HG02798 (cell line): ENCODE measurements around the gene RBL1.
"Not testable (repeated sequence)": the region's sequence is repeated elsewhere in the genome, so short reads cannot be mapped to it uniquely, and the experiment has no call there.

ENCODE experiments used
- ATAC-seq: cut with Tn5 transposase; IDR thresholded peaks from one replicate; pipeline ENCODE4 v1.9.1; 2021; ENCODE audit warnings: mild to moderate bottlenecking; ENCODE audit not compliant: unreplicated experiment, poor library complexity

Gene RBL1, protein sequence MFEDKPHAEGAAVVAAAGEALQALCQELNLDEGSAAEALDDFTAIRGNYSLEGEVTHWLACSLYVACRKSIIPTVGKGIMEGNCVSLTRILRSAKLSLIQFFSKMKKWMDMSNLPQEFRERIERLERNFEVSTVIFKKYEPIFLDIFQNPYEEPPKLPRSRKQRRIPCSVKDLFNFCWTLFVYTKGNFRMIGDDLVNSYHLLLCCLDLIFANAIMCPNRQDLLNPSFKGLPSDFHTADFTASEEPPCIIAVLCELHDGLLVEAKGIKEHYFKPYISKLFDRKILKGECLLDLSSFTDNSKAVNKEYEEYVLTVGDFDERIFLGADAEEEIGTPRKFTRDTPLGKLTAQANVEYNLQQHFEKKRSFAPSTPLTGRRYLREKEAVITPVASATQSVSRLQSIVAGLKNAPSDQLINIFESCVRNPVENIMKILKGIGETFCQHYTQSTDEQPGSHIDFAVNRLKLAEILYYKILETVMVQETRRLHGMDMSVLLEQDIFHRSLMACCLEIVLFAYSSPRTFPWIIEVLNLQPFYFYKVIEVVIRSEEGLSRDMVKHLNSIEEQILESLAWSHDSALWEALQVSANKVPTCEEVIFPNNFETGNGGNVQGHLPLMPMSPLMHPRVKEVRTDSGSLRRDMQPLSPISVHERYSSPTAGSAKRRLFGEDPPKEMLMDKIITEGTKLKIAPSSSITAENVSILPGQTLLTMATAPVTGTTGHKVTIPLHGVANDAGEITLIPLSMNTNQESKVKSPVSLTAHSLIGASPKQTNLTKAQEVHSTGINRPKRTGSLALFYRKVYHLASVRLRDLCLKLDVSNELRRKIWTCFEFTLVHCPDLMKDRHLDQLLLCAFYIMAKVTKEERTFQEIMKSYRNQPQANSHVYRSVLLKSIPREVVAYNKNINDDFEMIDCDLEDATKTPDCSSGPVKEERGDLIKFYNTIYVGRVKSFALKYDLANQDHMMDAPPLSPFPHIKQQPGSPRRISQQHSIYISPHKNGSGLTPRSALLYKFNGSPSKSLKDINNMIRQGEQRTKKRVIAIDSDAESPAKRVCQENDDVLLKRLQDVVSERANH

DNA sequence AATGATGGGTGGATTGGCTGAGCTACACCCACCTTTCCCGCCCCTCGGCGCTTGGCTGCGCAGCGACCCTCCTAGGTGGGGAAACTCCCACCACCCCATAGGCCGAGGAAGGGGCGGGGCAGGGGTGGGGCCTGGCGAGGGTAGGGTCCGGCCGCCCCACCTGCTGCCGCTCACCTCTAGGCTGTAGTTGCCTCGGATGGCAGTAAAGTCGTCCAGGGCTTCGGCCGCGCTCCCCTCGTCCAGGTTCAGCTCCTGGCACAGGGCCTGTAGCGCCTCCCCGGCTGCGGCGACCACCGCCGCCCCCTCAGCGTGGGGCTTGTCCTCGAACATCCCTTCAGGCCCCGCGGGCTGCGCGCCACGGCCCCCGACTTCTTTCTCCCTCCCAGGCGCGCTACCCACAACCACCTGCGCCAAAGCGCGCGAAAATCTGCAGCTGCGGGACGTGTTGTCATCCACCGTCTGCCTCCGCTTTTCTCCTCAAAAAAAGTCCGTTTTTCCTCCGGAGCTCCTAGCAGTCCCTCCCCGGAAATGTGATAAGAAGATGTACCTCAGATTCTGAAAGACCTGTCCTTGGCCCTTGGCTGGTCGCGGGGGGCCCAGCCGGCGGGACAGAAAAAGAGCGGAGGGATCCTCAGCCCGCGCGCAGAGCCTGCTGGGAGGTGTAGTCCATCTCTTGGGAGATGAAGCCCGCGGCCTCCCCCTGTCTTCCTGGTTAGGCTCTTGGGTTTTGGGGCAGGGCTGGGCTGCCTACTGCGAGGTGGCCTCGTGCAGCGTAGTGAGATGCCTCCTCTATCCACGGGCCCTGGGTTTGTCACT, at the start of gene RBL1:
TSS of gene RBL1 (minus strand) at position 399 of the 816 bp plus-strand sequence. CDS start at position 330, 69 bp downstream.
- ATAC-seq: peak; percentile 77

DNA sequence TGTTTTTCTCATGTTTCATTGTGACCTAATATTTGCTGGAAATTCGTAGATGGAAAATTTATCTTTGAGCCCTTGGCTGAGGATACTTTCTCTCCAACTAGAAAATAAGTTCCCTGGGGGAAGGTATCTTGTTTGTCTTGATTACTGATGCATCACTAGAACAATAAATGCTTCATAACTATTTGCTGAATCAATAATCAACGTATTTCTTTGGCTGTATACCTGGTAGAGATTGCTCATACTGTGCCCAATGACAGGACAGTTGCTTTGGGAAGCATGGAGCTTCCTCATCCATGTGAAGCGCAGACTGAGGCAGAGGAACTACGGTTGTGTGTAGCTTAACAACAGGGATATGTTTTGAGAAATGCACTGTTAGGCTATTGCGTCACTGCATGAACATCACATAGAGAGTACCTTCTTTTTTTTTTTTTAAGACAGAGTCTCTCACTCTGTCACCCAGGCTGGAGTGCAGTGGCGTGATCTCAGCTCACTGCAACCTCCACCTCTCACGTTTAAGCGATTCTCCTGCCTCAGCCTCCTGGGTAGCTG, 49.1 kb upstream of the RBL1 start:
- no peak for ATAC-seq

DNA sequence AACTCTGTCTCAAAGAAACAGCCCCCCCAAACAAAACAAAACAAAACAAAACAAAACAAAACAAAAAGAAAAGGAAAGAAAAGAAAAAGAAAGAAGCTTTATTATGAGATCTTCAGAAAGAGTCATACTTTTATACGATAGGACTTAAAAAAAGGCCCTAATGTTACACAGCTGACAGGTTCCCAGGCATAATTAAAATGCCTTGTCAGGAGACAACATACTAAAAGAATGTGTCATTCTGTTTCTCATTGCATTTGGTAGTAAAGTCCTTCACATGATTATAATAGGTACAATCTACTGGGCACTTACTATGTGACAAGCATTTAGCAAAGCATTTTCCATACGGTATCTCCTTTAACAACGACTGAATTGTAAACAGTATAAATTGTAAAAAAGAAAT, 46.9 kb upstream of the RBL1 start:
- no peak for ATAC-seq

DNA sequence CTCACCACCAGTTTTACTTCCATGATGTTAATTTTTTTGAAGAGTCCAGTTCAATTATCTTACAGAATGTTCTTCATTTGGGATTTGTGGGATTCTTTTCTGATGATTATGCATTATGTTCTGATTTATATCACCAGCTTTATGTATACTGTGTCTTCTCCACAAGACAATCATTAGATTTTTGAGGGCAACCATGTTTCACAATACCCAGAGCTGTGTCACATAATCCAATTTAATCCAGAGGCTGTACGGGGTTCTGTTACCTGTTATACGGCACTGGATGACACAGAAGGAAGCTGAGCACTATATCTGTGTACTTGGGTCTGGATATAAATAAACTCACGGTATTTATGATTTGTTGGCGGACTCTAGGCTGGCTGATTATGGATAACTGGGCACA, 41.8 kb upstream of the RBL1 start:
- ATAC-seq: no peak

DNA sequence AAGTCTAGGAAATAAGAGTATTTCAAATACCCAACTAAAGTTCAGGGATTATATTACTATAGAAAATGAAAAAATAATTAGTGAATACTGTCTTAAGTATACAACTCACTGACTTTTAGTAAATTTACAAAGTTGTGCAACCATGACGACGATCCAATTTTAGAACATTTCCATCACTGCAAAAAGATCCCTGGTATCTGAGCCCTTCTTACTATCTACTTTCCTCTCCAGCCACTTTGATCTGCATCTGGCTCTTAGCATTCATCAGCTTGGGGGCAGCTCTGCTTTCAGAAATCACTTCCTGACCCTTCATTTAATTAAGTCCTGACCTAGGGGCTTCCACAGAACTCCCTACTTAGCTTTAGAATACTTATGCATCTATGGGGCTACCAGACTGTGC, 38.2 kb upstream of the RBL1 start:
- ATAC-seq: no peak

DNA sequence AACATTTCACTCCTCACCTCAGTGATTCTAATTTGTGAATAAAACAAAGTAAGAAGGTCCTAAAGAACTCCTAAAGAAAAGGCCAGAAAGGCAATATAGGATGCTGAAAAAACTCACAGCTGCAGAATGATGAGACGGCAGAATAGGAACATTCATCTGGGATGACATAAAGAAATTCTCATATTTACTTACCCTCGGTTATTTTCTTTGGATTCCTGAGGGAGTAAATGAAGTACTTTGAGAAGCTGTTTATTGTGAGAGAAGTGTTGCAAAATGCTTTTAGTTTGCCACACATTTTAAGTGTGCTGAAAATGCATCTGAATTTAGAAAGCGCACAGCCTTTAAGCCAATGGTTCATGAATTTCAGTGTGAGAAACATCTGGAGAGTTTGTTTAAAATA, 35.7 kb upstream of the RBL1 start:
- ATAC-seq: no peak

DNA sequence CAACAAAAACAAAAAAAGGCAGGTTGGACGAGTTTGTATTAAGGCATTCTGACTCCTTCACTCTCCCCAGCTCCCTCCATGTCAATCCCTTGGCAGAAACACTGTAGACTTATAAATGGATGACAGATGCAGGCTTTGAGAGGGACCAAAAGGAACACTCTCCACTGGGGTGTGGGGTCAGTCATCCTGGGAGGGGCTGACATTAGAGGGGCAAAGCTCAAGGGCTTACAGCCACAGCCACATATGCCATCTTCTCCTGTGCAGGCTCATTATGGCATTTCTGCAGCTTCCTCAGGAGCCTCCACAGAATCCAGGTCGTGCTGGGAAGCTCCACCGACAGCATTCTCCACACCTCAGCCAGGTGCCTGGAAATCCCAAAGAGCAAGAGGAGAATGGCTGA, 33.0 kb upstream of the RBL1 start:
- no peak for ATAC-seq

DNA sequence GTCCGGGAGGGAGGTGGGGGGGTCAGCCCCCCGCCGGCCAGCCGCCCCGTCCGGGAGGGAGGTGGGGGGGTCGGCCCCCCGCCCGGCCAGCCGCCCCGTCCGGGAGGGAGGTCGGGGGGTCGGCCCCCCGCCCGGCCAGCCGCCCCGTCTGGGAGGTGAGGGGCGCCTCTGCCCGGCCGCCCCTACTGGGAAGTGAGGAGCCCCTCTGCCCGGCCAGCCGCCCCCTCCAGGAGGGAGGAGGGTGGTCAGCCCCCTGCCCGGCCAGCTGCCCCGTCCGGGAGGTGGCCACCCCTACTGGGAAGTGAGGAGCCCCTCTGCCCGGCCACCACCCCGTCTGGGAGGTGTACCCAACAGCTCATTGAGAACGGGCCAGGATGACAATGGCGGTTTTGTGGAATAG, 30.5 kb upstream of the RBL1 start:
- ATAC-seq: not testable (repeated sequence)

DNA sequence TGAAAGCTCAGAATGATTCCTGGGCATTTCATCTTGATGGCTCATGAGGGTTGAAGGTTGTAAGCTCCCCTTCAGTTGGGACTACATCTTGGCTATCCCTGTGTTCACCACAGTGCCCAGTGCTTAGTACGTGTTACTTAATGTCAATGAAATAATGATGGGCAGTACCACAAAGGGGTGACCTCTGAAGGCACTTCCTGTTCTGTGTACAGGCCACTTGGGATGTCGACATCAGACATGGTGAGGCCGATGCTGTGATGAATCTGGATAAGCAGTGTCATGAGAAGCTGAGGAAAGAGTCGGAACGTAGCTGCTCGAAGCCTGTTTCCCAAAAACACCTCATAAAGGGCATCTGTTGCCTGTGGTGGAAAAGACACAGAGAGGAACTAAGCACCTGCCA, 27.6 kb upstream of the RBL1 start:
- no peak for ATAC-seq

DNA sequence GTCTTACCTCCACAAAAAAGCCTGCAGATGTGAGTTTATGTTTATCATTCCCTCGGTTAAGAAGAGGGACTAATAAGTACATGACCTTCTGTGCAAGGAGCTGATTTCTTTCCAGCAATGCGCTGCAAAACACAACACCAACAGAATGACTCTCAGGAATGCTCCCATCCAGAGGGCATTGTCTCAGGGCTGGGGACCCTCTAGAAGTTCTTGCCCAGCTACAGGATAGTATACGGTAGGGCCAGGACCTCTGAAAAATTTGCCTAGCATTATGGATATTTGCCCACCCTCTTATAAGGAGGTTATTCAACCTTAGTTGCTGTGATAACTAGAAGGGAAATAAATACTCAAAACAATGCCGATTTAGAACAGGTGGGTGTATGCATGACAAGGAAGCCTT, 24.7 kb upstream of the RBL1 start:
- ATAC-seq: no peak

DNA sequence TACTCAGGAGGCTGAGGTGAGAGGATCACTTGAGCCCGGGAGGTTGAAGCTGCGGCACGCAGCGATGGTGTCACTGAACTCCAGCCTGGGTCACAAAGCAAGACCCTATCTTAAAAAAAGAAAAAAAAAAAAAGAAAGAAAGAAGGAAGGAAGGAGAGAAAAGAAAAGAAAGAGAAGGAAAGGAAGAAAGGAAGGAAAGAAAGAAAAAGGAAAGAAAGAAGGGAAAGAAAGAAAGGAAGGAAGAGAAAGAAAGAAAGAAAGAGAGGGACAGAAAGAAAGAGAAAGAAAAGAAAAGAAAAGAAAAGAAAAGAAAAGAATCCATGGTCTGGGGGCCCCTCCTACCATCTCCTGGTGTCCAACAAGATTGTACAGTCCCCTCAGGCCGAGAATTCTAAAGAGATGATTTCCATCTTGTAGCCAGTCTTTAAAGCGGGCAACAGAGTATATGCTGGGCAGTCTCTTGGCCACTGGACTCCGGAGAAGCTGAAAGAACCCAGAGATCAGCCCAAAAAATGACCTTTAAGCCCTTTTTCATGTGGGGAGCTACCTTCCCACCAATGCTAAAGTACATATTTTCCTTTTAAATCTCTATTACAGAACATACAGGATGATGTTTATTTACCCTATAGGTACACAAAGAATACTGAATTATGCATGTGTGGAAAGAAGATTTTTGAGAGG, 23.7 kb upstream of the RBL1 start:
- ATAC-seq: no peak

DNA sequence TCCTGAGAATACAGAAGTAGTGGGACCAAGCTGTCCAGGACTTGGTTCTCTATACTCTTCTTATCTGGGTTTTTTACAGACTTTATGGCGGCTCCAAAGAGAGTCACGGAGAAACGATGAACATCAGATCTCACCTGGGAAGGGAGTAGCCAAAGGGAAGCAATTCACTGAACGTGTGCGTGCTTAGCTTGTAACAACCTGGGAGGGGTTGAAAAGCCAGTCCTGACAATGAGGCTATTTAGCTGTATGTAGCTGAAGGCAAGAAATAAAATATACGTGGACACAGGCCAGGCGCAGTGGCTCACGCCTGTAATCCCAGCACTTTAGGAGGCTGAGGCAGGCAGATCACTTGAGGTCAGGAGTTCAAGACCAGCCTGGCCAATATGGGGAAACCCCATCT, 18.2 kb upstream of the RBL1 start:
- no peak for ATAC-seq

DNA sequence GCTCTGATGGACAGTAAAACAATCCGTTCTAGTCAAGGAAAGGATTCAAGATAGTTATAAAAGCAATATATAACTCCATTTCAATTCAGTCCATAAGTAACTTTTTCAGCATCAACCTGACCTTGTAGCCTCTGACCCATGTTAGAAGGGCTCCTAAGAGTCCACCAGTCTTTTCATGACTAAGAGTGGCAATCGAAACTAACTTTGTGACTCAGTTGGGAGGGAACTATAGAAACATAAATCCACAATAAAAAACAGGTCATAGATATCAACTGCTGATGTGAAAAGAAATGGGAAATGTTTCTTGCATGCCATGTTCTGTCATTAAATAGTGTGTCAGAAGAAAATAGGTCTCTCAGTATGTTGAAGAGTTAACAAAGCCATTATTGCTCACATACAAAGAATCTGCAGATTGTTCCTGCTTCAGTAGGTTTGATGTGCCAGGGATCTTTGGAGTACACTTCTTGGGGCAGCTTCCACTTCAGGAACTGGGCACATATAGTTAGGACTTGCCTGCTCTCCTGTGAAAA, 16.2 kb upstream of the RBL1 start:
- ATAC-seq: no peak

DNA sequence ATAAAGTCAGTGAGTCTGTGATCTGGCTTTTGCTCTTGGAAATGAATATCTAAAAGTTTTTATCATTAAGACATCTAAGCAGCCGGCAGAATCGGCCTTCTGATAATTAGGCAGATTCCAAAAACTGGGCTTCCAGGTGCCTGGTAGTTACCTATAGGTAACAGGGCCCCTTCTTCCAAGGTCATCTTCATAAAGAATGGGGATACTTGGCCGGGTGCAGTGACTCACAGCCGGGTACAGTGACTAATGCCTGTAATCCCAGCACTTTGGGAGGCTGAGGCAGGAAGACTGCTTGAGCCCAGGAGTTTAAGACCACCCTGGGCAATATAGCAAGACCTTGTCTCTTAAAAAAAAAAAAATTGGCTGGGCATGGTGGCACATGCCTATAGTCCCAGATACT, 12.9 kb upstream of the RBL1 start:
- ATAC-seq: no peak

DNA sequence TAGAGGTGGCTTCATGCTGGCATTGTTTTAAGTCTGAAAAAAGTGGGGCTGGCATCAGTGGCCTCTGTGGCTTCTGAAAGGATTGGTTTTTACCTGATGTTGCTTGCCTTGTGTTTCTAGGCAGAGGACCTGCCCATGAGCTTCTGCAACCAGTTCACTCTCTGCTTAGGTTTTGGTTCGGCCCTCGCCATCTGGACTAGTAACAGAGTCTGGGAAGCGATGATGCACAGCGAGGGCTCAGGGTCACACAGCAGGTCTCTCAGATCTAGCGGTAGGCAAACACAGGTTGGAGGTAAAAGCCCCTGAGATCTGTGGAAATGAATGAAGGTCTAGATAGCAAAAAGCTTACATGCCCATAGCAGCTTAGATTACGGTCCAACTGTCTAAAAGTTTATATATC, 6.8 kb upstream of the RBL1 start:
- ATAC-seq: no peak

DNA sequence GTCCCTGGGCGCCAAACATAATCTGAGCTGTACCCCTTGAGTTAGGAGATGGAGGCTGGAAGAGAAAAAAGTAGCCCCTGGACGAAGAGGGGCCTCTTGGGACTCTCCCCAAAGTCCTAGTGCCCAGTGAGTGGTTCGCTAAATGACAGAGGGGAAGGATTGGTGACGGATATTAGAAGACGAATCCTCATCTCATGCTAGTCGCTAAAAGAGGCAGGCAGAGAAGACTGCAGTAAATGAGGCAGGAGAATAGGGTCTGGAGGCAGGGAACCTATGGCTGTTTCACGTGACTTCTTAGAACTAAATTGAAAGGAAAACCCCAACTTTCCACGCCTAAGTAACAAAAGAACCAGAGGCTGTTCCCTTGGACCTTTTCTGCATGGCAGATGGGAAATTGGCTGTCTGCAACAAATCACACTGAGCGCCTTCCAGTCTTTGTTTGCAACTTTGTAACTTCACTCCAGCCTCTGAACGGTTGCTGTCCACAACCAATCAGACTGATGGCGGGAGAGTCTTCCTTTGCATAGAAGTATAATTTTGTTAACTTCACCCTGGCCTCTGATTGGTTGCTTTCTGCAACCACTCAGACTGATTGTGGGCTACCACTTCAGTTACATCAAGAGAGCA, 731 bp upstream of the RBL1 start:
- ATAC-seq: no peak

DNA sequence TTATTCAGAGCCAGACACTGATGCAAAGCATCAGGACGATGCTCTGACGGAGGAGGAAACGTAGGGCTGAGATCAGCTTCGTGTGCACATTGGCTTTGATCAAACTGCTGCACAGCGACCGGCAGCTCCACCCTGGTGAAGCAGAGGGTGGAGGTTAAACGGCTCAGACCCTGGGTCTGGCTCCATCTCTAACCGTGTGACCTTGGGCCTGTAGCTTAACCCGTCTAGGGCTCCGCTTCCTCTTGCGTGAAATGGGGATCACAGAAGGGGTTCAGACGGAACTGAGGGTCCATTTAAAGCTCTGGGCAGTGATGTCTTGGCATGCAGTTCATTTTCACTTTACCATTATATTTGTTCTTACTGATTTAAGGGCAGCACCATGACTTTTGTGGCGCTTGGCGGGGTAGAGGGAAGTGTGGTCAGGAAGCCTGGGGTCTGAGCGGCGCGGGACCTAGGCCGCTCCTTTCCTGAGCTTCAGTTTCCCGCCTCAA, 644 bp downstream of the RBL1 start:
- no peak for ATAC-seq

DNA sequence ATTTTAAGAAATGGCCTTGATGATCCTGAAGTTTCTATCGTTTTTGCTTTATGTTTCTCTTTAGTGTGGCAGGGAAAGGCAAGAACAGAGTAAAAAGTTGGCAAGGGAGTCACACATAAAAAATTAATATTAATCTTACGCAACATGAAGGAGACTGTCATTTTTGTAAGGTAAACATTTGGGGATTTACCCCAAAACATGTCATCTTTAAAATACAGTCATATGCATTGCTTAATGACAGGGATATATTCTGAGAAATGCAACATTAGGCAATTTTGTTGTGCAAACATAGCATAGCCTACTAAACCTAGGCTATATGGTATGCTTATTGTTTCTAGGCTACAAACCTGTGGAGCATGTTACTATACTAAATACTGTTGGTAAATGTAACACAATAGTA, 5.4 kb downstream of the RBL1 start:
- ATAC-seq: no peak
